ENCODE measurements around the gene RPL13A. TPM values are rescaled to one million over a fixed set of nuclear protein-coding genes. Genes with fewer than 3 reads are reported as not detected.

Gene RPL13A
- total RNA-seq, 1 donor from 2014 or later: 2,617 TPM

- no peaks in the 10 kb centered on the region for H3K9me3 Mint-ChIP-seq (ENCODE audit: unreplicated experiment)
- H3K27ac Mint-ChIP-seq (ENCODE audit: unreplicated experiment): peak overlapping the region; percentile 97
- H3K36me3 Mint-ChIP-seq (ENCODE audit: unreplicated experiment): peaks cover 39% of the 10 kb centered on the region
- no peak for TF ChIP-seq CTCF (IDR thresholded peaks at IDR 0.05)
- DNase-seq (ENCODE audit: extremely low spot score, unreplicated experiment): no peak
- no peaks in the 10 kb centered on the region for H3K27me3 Mint-ChIP-seq (ENCODE audit: unreplicated experiment)
- peaks cover 14% of the 10 kb centered on the region for H3K4me1 Mint-ChIP-seq (ENCODE audit: unreplicated experiment)
- peak overlapping the region; percentile 97 for H3K4me3 Mint-ChIP-seq (ENCODE audit: unreplicated experiment)
Measured at GRCh38 chr19:49496574-49497008, 9.2 kb downstream of the RPL13A start.

GRCh38 chr19:49497047-49497788 lies 9.8 kb downstream of the RPL13A start:
- no peak for DNase-seq (ENCODE audit: extremely low spot score, unreplicated experiment)
- Mint-ChIP-seq H3K4me3 (ENCODE audit: unreplicated experiment) (peak overlapping the region; percentile 97), H3K27me3 (ENCODE audit: unreplicated experiment) (no peaks in the 10 kb centered on the region), H3K9me3 (ENCODE audit: unreplicated experiment) (no peaks in the 10 kb centered on the region), H3K4me1 (ENCODE audit: unreplicated experiment) (peaks cover 14% of the 10 kb centered on the region), H3K36me3 (ENCODE audit: unreplicated experiment) (peaks cover 32% of the 10 kb centered on the region), H3K27ac (ENCODE audit: unreplicated experiment) (peak overlapping the region; percentile 97)
- TF ChIP-seq CTCF (IDR thresholded peaks at IDR 0.05): no peak

GRCh38 chr19:49497789-49498103 lies 10.3 kb downstream of the RPL13A start:
- no peak for DNase-seq (ENCODE audit: extremely low spot score, unreplicated experiment)
- H3K27me3 Mint-ChIP-seq (ENCODE audit: unreplicated experiment): no peaks in the 10 kb centered on the region
- H3K36me3 Mint-ChIP-seq (ENCODE audit: unreplicated experiment): peaks cover 27% of the 10 kb centered on the region
- no peak overlapping the region for H3K27ac Mint-ChIP-seq (ENCODE audit: unreplicated experiment)
- TF ChIP-seq CTCF (IDR thresholded peaks at IDR 0.05): no peak
- peaks cover 14% of the 10 kb centered on the region for H3K4me1 Mint-ChIP-seq (ENCODE audit: unreplicated experiment)
- no peaks in the 10 kb centered on the region for H3K9me3 Mint-ChIP-seq (ENCODE audit: unreplicated experiment)
- H3K4me3 Mint-ChIP-seq (ENCODE audit: unreplicated experiment): peak overlapping the region; percentile 97

GRCh38 chr19:49498475-49498874 lies 11.1 kb downstream of the RPL13A start:
- Mint-ChIP-seq H3K27ac (ENCODE audit: unreplicated experiment) (no peak overlapping the region), H3K4me1 (ENCODE audit: unreplicated experiment) (peaks cover 20% of the 10 kb centered on the region), H3K9me3 (ENCODE audit: unreplicated experiment) (no peaks in the 10 kb centered on the region), H3K27me3 (ENCODE audit: unreplicated experiment) (no peaks in the 10 kb centered on the region), H3K4me3 (ENCODE audit: unreplicated experiment) (peak overlapping the region; percentile 4), H3K36me3 (ENCODE audit: unreplicated experiment) (peaks cover 23% of the 10 kb centered on the region)
- no peak for TF ChIP-seq CTCF (IDR thresholded peaks at IDR 0.05)
- DNase-seq (ENCODE audit: extremely low spot score, unreplicated experiment): no peak

- H3K27me3 Mint-ChIP-seq (ENCODE audit: unreplicated experiment): no peaks in the 10 kb centered on the region
- H3K4me3 Mint-ChIP-seq (ENCODE audit: unreplicated experiment): no peak overlapping the region
- no peaks in the 10 kb centered on the region for H3K9me3 Mint-ChIP-seq (ENCODE audit: unreplicated experiment)
- H3K27ac Mint-ChIP-seq (ENCODE audit: unreplicated experiment): no peak overlapping the region
- TF ChIP-seq CTCF (IDR thresholded peaks at IDR 0.05): no peak
- peaks cover 20% of the 10 kb centered on the region for H3K4me1 Mint-ChIP-seq (ENCODE audit: unreplicated experiment)
- DNase-seq (ENCODE audit: extremely low spot score, unreplicated experiment): no peak
- H3K36me3 Mint-ChIP-seq (ENCODE audit: unreplicated experiment): peaks cover 23% of the 10 kb centered on the region
Measured at GRCh38 chr19:49499030-49499670, 11.7 kb downstream of the RPL13A start.
